ENCODE data around the gene KRT3.

GRCh38 chr12:52796839-52797528, 1.1 kb upstream of the KRT3 start:
- TF ChIP-seq CTCF (IDR thresholded peaks at IDR 0.05; ENCODE audit: insufficient read depth, low read length, poor library complexity, severe bottlenecking), result no peak
- TF ChIP-seq EZH2phosphoT487 (conservative IDR thresholded peaks at IDR 0.05; ENCODE audit: low read length), result no peak

Data from SU-DHL-6 (cell line).